Mesodermal cell (in vitro differentiated cells): ENCODE measurements around the gene PCDHA1. TPM values are rescaled to one million over a fixed set of nuclear protein-coding genes. Genes with fewer than 3 reads are reported as not detected.
"Not testable (repeated sequence)": the region's sequence is repeated elsewhere in the genome, so short reads cannot be mapped to it uniquely, and the experiment has no call there.

Experiments
- H3K27ac ChIP-seq: 2 replicates; pipeline ENCODE4 v1.7.0; 2013; ENCODE audit warnings: mild to moderate bottlenecking, low read depth, low read length, moderate library complexity; ENCODE audit not compliant: severe bottlenecking
- H3K36me3 ChIP-seq: 2 replicates; pipeline ENCODE4 v1.7.1; 2013; ENCODE audit warnings: mild to moderate bottlenecking, low read length, moderate library complexity; ENCODE audit not compliant: control insufficient read depth, insufficient read depth
- H3K4me1 ChIP-seq: one replicate; pipeline ENCODE4 v1.7.1; 2013; ENCODE audit warnings: mild to moderate bottlenecking, low read length; ENCODE audit not compliant: insufficient read depth, control insufficient read depth, poor library complexity, severe bottlenecking
- H3K4me3 ChIP-seq: 2 replicates; pipeline ENCODE4 v1.7.0; 2013; ENCODE audit warnings: low read length, control low read depth, mild to moderate bottlenecking; ENCODE audit not compliant: insufficient read depth, poor library complexity, severe bottlenecking; ENCODE audit errors: extremely low read depth
- H3K9me3 ChIP-seq: 2 replicates; pipeline ENCODE4 v1.7.1; 2013; ENCODE audit warnings: mild to moderate bottlenecking, low read length, moderate library complexity; ENCODE audit not compliant: control insufficient read depth
- WGBS, 2 experiments: methylation state at CpG; one replicate each; pipeline ENCODE4 v1.1.5; 2013; ENCODE audit warnings: missing lambda C conversion rate in 2 of 2; ENCODE audit not compliant: insufficient coverage in 2 of 2; 5-methylcytosine and 5-hydroxymethylcytosine counted together
- polyA plus RNA-seq, 2 experiments: library from polyadenylated mRNA; stranded (reverse); fragments of 50-300 nt; gene quantifications; one replicate each; pipeline ENCODE4 v1.2.3, GENCODE V29; 2013

PCDHA1 gene
- polyA plus RNA-seq (2013, experiment 1 of 2) = not detected
- polyA plus RNA-seq (2013, experiment 2 of 2) = not detected

GRCh38 chr5:140785905-140786686 lies at the start of gene PCDHA1:
Gene PCDHA1, plus strand, starts transcription at chr5:140786140.
- no peaks in the 10 kb centered on the region for H3K36me3 ChIP-seq
- WGBS, 2 experiments = 84 to 89% methylated on average over 23 to 29 of the region's 29 CpGs
- H3K4me1 ChIP-seq = no peaks in the 10 kb centered on the region
- H3K27ac ChIP-seq = no peak within 1 kb of the TSS
- H3K4me3 ChIP-seq = no peak within 1 kb of the TSS
- H3K9me3 ChIP-seq = peaks cover 42% of the 10 kb centered on the region

- no peak overlapping the region for H3K4me3 ChIP-seq
- H3K4me1 ChIP-seq = no peaks in the 10 kb centered on the region
- no peak overlapping the region for H3K27ac ChIP-seq
- no peaks in the 10 kb centered on the region for H3K9me3 ChIP-seq
- H3K36me3 ChIP-seq = no peaks in the 10 kb centered on the region
- no CpG with 5 or more reads among the region's 1 CpG for WGBS, 2 experiments
Measured at GRCh38 chr5:140737486-140737885, 48.5 kb upstream of the PCDHA1 start.

- WGBS, 2 experiments = no CpG with 5 or more reads among the region's 1 CpG
- Histone ChIP-seq H3K27ac (no peak overlapping the region), H3K9me3 (no peaks in the 10 kb centered on the region), H3K4me1 (no peaks in the 10 kb centered on the region), H3K4me3 (no peak overlapping the region), H3K36me3 (no peaks in the 10 kb centered on the region)
Measured at GRCh38 chr5:140741967-140742366, 44.0 kb upstream of the PCDHA1 start.

GRCh38 chr5:140753561-140753960 lies 32.4 kb upstream of the PCDHA1 start:
- H3K4me1 ChIP-seq = no peaks in the 10 kb centered on the region
- no peak overlapping the region for H3K4me3 ChIP-seq
- peaks cover 20% of the 10 kb centered on the region for H3K9me3 ChIP-seq
- H3K27ac ChIP-seq = no peak overlapping the region
- no peaks in the 10 kb centered on the region for H3K36me3 ChIP-seq
- 82 to 87% methylated on average over 5 of the region's 5 CpGs for WGBS, 2 experiments

- Histone ChIP-seq H3K27ac (no peak overlapping the region), H3K4me3 (no peak overlapping the region), H3K36me3 (no peaks in the 10 kb centered on the region), H3K4me1 (no peaks in the 10 kb centered on the region), H3K9me3 (peaks cover 47% of the 10 kb centered on the region)
- WGBS, 2 experiments = no CpG with 5 or more reads among the region's 2 CpGs
Measured at GRCh38 chr5:140764177-140764973, 21.6 kb upstream of the PCDHA1 start.

GRCh38 chr5:140767444-140767843 lies 18.5 kb upstream of the PCDHA1 start:
- Histone ChIP-seq H3K36me3 (no peaks in the 10 kb centered on the region), H3K4me1 (no peaks in the 10 kb centered on the region), H3K9me3 (peaks cover 58% of the 10 kb centered on the region), H3K4me3 (no peak overlapping the region), H3K27ac (no peak overlapping the region)
- no CpG with 5 or more reads among the region's 4 CpGs for WGBS, 2 experiments

- Histone ChIP-seq H3K9me3 (peaks cover 44% of the 10 kb centered on the region), H3K4me1 (no peaks in the 10 kb centered on the region), H3K4me3 (no peak overlapping the region), H3K27ac (no peak overlapping the region), H3K36me3 (no peaks in the 10 kb centered on the region)
- no CpG with 5 or more reads among the region's 1 CpG for WGBS, 2 experiments
Measured at GRCh38 chr5:140780512-140780911, 5.4 kb upstream of the PCDHA1 start.

- H3K4me3 ChIP-seq, H3K4me1 ChIP-seq, H3K36me3 ChIP-seq, H3K27ac ChIP-seq: not testable (repeated sequence)
- 96 to 97% methylated on average over 34 to 44 of the region's 44 CpGs for WGBS, 2 experiments
- peaks cover 40% of the 10 kb centered on the region for H3K9me3 ChIP-seq
Measured at GRCh38 chr5:140787422-140787821, 1.5 kb downstream of the PCDHA1 start.

GRCh38 chr5:140787849-140788504 lies 2.0 kb downstream of the PCDHA1 start:
- not testable (repeated sequence) for H3K27ac ChIP-seq, H3K36me3 ChIP-seq, H3K4me1 ChIP-seq, H3K4me3 ChIP-seq
- WGBS, 2 experiments = 95 to 96% methylated on average over 67 to 70 of the region's 70 CpGs
- peaks cover 40% of the 10 kb centered on the region for H3K9me3 ChIP-seq

GRCh38 chr5:140791089-140791488 lies 5.1 kb downstream of the PCDHA1 start:
- no peak overlapping the region for H3K4me3 ChIP-seq
- H3K27ac ChIP-seq = no peak overlapping the region
- H3K4me1 ChIP-seq = no peaks in the 10 kb centered on the region
- 89 to 94% methylated on average over 2 of the region's 2 CpGs for WGBS, 2 experiments
- H3K9me3 ChIP-seq = peaks cover 40% of the 10 kb centered on the region
- no peaks in the 10 kb centered on the region for H3K36me3 ChIP-seq
